Measurements from ENCODE around the gene BCAR3. TPM values are rescaled to one million over a fixed set of nuclear protein-coding genes. Genes with fewer than 3 reads are reported as not detected.

Gene BCAR3
- total RNA-seq, 1 donor from 2014 or later, result 16.6 TPM

- Mint-ChIP-seq H3K27ac (no peak overlapping the region), H3K36me3 (no peaks in the 10 kb centered on the region), H3K4me3 (no peak overlapping the region), H3K27me3 (no peaks in the 10 kb centered on the region), H3K4me1 (ENCODE audit: unreplicated experiment) (peaks cover 37% of the 10 kb centered on the region), H3K9me3 (no peaks in the 10 kb centered on the region)
- no peak for DNase-seq (ENCODE audit: extremely low spot score, unreplicated experiment)
- no peak for TF ChIP-seq CTCF (conservative IDR thresholded peaks at IDR 0.05)
These were observed 8.7 kb upstream of the BCAR3 start for GRCh38 chr1:93690341-93690740.

GRCh38 chr1:93689521-93690223 is 8.0 kb upstream of the BCAR3 start:
- no peak overlapping the region for H3K4me3 Mint-ChIP-seq
- H3K4me1 Mint-ChIP-seq (ENCODE audit: unreplicated experiment), result peaks cover 37% of the 10 kb centered on the region
- no peaks in the 10 kb centered on the region for H3K9me3 Mint-ChIP-seq
- no peaks in the 10 kb centered on the region for H3K27me3 Mint-ChIP-seq
- TF ChIP-seq CTCF (conservative IDR thresholded peaks at IDR 0.05), result no peak
- peak overlapping the region; percentile 23 for H3K27ac Mint-ChIP-seq
- no peak for DNase-seq (ENCODE audit: extremely low spot score, unreplicated experiment)
- H3K36me3 Mint-ChIP-seq, result no peaks in the 10 kb centered on the region

- Mint-ChIP-seq H3K27ac (no peak overlapping the region), H3K9me3 (no peaks in the 10 kb centered on the region)
These were observed 5.9 kb upstream of the BCAR3 start for GRCh38 chr1:93687542-93687941.

GRCh38 chr1:93686504-93687250 is 5.0 kb upstream of the BCAR3 start:
- H3K36me3 Mint-ChIP-seq, result no peaks in the 10 kb centered on the region
- H3K27me3 Mint-ChIP-seq, result peaks cover 8% of the 10 kb centered on the region
- H3K9me3 Mint-ChIP-seq, result no peaks in the 10 kb centered on the region
- no peak for DNase-seq (ENCODE audit: extremely low spot score, unreplicated experiment)
- H3K27ac Mint-ChIP-seq, result no peak overlapping the region
- no peak overlapping the region for H3K4me3 Mint-ChIP-seq
- peaks cover 22% of the 10 kb centered on the region for H3K4me1 Mint-ChIP-seq (ENCODE audit: unreplicated experiment)
- TF ChIP-seq CTCF (conservative IDR thresholded peaks at IDR 0.05), result no peak

More at GRCh38 chr1:93687542-93687941, 5.9 kb upstream of the BCAR3 start:
- no peak for DNase-seq (ENCODE audit: extremely low spot score, unreplicated experiment)
- Mint-ChIP-seq H3K27me3 (peaks cover 8% of the 10 kb centered on the region), H3K4me3 (no peak overlapping the region), H3K4me1 (ENCODE audit: unreplicated experiment) (peaks cover 31% of the 10 kb centered on the region), H3K36me3 (no peaks in the 10 kb centered on the region)
- TF ChIP-seq CTCF (conservative IDR thresholded peaks at IDR 0.05), result no peak

- Mint-ChIP-seq H3K9me3 (no peaks in the 10 kb centered on the region), H3K4me1 (ENCODE audit: unreplicated experiment) (peaks cover 17% of the 10 kb centered on the region), H3K36me3 (no peaks in the 10 kb centered on the region), H3K27ac (no peak overlapping the region), H3K27me3 (peaks cover 8% of the 10 kb centered on the region), H3K4me3 (no peak overlapping the region)
- DNase-seq (ENCODE audit: extremely low spot score, unreplicated experiment), result no peak
- TF ChIP-seq CTCF (conservative IDR thresholded peaks at IDR 0.05), result no peak
These were observed 4.3 kb upstream of the BCAR3 start for GRCh38 chr1:93685918-93686317.

All from type B pancreatic cell (in vitro differentiated cells).